Islet of Langerhans (tissue), 1 donor: ENCODE results near the gene RPAP3.

Experiments used
- FAIRE-seq: peaks from one replicate; lab custom pipeline; 2011; peaks lifted over from hg19 to GRCh38; lab: Jason Lieb, UNC

The RPAP3 gene

DNA sequence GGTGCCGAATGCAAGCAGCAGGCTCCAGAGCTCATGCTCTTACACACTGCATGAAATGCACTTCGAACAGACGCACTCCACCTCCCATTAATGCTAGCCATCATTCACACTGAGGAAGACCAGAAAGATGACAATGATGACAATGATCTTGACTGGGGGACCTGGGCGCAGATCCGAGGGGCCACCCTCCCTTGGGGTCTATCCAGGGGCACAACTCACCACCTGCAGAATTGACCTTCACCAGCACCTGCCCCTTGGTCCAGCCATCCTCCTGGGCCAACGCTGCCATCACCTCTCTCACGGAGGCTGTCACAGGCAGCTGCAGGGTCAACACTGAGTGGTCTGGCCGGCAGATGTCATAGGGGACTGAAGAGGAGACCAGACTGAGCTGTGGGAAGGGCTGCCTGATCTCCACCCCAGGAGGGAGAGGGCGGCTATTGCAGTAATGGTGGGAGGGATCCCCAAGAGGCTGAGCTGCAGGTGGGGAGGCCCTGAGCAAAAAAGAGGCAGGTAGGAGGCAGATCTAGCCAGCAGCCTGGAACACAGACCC is 37.6 kb upstream of the RPAP3 start:
- FAIRE-seq: no peak

DNA sequence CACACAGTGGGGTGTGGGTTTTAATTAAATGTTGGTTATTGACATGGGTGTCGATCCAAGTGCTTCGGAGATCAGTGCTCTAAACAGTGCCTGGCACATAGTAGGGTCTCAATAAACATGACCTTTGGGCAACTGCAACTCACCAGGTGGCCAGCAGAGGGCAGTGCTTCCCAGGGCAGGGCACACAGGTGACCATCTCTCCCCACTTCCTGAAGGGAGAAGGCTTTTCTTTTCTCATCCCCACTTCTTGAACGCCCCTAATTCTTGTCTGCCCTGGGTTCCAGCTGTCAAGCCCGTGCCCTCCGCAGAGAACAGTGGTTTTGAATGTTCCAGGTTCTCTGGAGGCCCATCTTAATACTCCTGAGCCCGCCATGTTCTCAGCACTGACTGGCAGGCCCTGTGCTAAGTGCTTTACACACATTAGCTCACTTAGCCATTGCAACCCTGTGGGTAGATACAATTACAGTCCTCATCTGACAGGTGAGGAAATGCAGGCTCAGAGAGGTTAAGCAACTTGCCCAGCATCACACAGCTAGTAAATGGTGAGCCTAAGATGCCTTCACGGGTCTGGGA is 36.5 kb upstream of the RPAP3 start:
- FAIRE-seq: no peak

DNA sequence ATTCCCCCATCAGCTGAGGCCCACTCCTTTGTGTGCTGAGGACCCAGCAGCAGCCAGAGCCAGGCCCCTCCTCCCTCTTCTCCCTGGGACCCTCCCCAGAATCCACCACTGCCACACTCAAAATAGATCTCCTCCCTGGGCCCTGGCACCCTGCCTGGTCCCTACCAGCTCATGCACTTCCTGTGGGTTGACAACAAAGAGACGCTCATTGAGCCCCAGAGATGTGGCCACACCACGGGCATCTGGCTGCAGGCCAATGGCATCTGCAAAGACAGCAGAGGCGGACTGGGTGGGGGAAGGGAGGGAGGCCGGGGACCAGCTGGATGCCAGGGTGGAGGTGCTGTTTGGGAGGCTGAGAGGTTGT is 35.5 kb upstream of the RPAP3 start:
- FAIRE-seq: no peak

DNA sequence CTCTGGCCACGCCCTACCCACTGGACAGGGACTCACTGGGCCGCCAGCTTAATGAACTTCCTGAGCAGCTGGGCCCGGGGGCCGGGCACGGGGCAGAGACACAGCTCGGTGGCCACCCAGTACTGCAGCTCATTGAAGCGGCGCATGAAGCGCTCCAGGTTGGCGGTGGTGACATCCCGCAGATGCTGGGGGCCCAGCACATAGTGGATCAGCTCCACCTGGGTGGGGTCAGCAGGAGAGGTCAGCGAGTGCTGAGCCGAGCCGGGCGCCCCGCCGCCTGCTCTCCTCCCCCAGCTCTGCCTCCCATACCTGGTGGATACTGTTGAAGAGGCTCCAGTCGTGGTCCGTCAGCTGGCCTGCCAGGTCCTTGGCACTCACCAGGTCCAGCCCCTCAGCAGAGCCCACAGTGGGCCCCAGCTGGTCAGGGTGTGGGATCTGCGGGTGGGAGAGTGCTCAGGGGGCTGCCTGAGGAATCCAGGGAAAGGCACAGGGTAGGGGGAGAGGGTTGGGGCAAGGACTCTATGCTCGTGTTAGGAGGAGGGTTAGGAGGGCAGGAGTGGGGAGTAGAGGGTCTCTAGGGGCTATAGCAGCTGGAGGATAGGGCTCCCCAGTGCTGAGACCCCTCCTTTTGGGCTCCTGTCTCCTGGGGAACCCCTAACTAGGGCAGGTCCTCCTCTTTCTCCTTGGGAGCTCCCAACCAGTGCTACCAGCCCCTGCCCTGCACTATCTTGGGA is 34.9 kb upstream of the RPAP3 start:
- FAIRE-seq: no peak

DNA sequence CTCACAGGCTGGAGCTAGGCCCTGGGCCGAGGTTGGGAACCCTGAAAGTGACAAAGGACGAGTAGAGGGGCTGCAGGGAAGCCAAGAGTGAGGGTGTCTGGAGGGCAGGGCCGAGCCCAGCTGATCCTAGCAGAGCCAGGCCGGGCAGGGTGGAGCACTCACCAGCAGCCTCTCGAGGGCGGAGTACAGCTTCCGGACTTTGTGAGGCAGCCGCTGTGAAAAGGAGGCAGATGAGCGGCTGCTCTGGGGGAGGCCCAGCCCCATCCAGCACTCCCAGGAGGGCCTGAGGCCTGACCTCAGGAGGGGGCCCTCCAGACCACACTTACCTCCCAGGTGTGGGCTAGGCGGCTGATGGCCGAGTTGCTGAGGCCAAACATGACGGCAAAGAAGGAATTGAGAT is 34.1 kb upstream of the RPAP3 start:
- FAIRE-seq: no peak

DNA sequence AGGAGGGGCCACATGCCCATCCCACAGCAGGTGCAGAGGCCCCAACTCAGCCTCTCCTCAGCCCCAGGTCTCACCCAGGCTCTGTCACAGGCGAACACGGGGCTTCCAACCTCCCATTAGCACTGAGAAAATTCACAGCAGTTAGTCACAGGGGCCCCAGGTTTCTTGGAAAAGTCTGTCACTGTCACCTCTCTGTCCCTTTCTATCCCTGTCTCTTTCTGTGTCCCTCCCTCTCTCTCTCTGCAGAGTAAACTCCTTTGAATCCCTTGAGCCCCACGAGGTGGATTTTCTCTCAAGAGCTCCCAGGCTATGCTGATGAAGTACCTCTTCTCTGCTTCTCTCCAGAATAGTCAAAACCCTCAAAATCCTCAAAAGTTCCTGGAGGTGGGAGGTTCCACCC is 33.5 kb upstream of the RPAP3 start:
- no peak for FAIRE-seq

DNA sequence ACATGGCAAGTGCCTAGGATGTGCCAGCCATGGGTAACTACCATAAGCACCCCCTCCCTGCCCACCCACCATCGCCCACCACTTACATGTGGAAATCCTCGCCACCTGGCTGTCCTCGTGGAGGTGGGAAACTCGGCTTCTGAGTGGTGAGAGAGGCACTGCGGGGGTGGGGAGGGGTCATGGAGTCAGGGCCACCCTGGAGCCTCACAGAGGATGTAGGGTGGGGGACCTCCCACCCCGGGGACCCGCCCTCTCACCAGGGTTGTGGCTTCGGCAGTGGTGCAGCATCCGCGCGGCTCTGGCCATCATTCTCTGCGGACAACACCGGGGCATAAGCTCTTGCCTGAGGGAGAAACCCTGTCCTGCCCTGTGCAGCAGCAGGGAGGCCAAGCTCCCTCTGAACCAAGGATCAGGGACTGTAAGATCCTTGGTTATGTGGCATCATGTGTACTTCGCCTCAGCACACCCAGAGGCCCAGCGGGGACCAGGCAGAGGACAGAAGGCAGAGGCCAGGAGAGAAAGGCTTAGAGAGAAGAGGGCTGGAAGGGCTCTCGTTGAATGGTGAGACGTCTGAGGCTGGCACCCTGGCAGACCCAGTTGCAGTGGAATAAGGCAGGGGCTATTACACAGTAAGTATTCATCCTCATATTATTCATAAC is 32.2 kb upstream of the RPAP3 start:
- FAIRE-seq: no peak

DNA sequence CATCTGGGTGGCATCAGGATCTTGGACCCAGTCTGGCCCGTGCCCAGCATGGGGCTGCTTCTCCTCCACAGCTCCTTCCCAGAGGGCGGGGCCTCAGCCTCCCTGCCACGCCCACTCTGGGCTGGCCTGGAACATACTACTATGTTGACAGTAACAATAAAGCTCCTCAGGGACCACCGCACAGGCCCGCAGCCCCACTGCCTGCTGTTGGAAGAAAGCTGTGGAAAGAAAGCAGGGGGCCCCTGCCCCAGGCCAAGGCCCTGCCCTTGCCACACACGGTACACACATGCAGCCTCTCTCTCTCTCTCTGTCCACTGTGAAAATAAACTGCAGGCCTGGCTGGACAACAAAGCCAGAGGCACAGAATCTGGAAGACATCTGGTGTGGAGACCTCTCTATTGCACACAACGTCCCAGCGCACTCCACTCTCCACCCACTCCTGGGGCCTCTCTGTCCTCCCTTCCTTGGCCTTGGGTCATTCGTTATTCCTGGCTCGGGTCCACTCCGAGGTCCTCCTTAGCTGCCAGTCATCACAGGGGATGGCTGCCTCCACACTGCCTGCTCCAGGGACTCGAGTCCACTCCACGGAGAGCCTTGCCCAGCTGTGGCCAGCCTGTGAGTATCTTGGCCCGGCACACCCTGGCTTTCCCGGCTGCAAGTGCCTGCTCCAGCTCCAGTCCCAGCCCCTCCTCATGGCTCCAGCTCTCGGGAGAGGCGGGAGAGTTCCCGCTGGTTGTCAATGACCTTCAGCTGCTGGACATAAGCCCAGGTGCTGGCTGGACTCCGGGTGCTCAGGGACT is 31.2 kb upstream of the RPAP3 start:
- no peak for FAIRE-seq

DNA sequence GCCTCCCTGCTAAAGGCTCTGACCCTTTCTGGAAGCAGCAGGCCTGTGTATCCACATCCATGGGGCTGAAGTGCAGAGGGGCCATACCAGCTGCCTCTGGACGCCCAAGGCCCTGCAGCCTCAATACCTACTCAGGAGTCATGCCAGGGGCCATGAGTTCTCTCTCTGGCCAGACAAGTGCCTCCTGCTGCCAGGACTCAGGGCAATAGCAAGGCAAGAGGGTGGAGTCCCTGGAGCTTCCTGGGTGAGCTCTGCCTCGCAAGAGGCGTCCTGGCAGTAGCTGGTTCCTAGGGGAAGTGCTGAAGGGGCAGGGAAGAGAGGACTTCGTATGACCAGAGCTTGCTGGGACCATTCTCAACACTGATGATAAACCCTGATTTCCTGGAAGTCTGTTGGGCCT is 30.4 kb upstream of the RPAP3 start:
- FAIRE-seq: no peak

DNA sequence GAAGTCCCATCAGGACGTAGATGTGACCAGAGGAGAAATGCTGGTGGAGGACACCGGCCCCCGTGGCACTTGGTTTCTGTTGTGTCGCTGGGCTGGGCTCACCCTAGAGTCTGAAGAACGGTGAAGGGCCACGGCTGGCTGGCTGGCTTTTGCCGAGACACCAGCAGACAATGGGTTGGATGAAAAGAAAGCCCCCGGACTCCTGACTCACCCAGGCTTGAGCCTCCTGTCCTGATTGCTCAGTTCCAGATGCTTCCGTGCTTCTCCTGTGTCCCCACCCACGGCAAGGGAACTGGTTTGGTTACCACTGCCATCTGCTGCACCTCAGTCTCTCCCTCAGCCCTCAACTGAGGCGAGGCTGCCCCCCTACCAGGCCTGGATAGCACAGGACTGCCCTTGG is 29.8 kb upstream of the RPAP3 start:
- no peak for FAIRE-seq

DNA sequence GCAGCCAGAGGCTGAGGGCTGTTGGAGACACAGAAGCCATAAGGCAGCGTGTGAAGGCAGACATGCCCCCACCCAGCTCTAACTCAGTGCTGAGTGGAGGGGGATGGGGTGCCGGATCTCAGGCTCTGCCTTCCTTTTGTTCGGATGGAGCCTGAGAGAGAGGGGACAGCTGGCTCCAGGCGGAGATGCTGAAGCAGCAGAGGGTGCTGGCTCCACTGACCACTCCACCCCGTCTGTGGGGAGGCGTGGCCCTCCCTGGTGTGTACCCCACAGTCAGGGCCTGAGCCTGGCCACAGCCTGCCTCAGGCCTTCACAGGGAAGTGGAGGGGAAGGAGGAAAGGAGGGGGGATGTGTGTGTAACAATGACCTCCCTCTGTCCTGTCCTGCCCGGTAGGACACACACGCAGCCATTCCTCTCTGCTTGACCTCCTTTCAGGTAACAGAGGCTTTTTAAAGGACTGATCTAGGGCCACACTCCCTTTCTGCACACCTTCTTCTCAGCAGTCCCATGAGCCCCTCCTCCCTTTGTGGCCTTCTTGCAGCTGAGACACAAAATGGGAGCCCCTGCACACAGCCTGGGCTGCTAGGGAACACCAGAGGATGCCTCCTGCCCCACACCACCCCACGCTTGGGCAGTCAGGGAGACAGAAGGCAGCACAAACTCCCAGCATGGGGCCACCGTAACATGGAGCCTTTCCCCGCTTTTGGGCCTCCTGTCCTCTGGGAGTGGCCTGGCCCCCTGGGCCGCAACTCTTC is 29.1 kb upstream of the RPAP3 start:
- FAIRE-seq: no peak

DNA sequence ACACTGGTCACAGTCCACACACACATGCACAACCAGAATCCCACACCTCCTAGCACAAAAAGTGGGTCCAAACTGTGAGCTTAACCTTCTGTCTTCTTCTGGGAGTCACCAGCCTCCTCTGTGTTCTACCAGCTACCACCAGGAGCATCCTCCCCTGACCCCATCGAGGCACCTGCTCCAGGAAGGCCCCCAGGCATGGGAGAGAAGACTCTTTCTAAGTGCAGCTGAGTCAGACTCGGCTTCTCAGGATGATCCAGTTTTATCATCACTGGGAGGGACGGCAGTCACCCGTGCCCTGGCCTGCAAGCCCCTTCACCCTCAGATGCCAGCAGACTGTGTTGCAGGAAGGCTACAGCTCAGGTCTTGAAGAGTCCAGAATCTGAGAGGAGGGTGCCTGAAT is 27.3 kb upstream of the RPAP3 start:
- no peak for FAIRE-seq

DNA sequence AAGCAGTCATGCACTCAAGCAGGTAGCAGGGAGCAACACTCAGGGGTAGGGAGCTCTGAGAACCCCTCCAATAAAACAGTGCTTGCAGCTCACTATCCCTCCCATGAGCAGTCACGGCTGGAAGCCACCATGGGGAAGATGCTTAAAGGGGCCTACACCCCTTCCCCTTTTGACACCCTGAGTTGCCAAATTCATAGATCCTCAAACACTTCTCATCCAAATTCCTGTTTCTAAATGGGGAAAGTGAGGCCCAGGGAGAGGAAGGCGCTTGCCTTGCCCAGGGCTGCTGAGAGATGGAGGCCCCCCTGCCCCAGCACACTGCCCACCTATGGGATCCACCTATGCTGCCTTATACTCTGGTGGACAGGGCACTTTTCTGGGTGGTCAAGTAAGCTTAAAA is 26.7 kb upstream of the RPAP3 start:
- FAIRE-seq: no peak

DNA sequence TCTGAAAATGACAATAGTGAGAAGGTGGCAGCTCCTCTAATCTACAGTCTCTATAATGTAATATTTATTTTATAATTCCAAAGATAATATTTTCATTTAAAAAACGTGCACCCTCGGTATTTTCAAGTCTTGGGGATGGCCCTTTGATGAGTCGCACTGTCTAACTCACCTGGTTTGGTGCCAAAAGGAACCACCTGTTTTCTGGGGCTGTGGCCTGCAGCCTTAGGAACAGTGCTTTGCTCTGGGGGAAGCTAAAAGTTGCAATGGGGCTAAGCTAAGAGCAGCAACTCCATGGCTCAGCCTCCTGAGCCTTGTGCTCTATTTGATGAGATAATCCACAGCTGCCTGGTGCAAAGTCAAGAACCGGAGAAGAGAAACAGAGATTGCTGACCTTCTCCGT is 25.9 kb upstream of the RPAP3 start:
- no peak for FAIRE-seq

DNA sequence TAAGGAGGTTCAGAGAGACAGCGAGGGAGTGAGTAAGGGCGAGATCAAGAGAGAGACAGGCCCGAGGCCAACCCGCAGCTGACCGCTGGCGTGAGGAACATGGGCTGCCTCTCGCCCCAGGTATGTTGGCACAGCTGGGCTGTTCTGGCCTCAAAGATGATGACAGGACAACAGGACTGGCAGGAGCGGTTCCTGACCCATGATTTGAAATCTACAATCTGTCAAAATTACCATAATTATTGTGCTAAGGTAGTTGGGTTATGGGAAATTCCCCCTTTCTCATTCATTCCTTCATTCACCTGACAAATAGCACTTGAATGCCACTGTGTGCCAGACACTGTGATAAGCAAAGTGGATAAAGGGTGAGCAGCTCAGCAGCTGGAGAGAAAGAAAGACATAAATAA is 24.5 kb upstream of the RPAP3 start:
- no peak for FAIRE-seq

DNA sequence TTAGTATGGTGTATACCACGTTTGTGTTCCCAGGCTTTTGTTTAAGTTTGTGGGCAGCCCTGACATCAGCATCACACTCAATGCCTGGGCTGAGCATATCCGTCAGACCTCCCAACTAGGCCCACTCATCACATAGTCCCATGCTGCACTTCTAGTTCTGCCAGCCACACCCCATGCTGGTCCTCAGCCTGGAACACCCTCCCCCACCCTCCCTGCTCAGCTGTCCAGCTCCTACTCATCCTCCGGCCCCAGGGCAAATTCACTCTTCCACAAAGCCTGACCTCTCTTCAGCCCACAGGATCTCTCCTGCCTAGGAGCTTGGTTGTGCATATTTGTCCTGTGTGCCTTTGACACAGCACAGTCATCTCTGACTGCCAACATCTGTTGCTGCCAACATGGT is 23.4 kb upstream of the RPAP3 start:
- no peak for FAIRE-seq

DNA sequence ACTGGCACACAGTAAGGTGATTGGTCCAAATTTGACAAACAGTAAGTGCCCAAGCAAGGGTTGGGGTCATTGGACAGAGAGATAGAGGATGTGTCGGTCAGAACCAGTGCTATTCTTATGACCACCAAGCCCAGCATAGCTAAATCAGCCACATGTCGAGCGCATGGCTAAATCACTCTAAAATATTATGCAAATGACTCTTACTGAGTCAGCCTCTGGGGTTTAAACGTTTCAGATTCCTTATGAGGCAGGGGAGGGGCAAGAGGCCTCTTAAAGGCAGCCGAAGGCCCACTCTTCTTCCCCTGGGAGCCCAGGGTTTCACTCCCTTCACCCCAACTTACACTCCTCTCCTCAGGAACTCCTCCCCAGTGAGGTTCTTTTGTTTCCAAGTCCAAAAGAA is 20.1 kb upstream of the RPAP3 start:
- FAIRE-seq: no peak

DNA sequence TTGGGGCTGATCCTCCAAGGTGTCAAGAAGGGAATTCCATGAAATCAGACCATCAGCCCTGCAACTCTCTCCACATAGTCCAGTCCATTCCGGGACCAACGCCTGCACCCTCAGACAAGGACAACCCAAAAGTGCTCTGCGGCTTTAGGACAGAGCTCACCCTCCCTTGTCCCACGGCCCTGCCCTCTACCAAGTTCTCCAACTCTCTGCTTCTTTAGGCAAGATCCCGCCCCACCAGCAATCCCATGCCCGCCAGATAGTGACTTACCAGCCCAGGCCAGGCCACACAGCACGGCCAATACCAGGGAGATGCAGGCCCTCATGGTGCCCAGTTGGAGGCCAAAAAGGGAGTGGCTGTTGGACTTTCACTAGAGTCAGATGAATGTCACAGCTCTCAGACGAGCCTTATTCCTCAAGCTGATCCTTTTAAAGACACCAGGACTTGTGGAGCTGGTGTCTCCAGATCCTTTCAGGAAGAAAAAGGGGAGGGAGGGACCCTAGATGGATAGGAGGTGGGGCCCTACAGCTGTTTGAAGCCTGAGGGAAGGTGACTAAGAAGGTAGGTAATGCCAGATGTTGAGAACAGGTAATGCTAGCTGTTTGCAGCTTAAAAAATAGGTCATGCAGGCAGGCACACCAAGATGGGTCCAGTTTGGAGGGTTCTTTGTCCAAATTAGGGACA is 19.4 kb upstream of the RPAP3 start, which contains the start of gene ENDOU:
ENDOU (minus strand) TSS at position 400 of the 682 bp plus-strand sequence; CDS start at position 323, 77 bp downstream.
- FAIRE-seq: no peak

DNA sequence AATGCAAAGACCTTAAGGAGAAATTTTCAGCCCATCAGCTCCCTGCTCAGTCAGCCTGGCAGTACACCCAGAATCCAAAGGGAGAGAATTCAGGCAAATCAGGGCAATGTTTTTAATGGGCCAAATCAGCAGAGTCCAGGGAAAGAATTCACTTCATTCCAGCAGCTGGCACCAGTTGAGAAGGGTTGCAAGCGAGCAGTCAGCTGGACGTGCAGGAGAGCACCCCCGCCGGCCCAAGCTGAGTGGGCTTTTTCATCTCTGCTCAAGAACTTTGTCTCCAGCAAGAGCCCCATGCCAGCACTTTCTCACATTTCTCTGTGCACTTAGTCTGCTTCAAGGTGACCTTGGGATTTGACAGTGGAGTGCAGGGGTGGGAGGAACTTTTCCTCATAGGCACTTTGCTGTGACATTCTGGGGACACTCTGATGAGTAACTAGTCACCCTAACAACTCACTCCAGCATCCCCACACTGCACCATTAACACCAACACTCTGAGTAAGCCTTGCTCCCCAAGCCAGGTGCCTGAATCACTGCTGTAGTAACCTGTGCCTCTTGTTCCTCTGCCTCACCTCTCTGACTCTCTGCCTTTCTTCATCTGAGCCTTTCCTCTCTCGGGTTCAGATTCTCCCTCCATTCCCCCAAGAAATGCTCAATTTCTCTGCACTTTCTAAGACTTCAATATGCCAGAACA is 17.3 kb upstream of the RPAP3 start:
- FAIRE-seq: no peak

DNA sequence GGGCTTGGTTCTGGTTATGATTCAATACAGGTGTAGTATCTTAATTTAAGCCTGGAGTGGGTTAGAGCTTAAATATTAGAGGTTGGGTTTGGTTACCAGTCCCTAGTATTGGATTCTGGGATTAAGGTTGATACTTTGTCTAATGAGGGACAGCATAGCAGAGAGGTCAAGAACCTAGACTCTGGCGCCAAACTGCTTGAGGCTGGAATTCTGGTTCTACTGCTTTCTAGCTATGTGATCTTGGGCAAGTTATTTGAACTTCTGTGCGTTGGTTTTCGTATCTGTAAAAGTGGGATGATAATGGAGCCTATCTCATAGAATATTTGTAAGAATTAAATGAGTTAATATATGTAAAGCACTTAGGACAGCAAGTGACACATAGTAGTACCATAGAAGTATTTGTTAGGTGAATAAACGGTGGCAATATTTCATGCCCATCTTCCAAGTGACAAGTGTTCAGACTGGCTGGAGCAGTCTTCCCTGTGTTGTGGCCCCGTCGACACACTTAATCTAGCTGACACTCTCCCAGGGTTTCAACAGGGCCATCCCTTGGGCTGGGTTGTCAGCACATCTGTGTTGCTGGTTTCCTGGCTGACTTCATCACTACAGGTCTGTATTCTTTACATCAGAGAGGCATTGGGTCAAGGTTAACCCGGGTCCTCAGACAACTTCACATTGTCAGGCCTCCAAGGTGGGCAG is 16.5 kb upstream of the RPAP3 start:
- FAIRE-seq: no peak
